ENCODE measurements around the gene FAM184B. TPM values are rescaled to one million over a fixed set of nuclear protein-coding genes. Genes with fewer than 3 reads are reported as not detected.

Gene FAM184B
- total RNA-seq, 1 experiment from 2014 or later, result 0.47 TPM

GRCh38 chr4:17740702-17741101, 40.7 kb downstream of the FAM184B start:
- H3K4me1 ChIP-seq (ENCODE audit: insufficient read depth, low read length), result no peaks in the 10 kb centered on the region
- H3K9me2 ChIP-seq (replicated peaks; ENCODE audit: low read length), result no peaks in the 10 kb centered on the region
- no peaks in the 10 kb centered on the region for H3K27me3 ChIP-seq (ENCODE audit: low read length)
- intact Hi-C loops (cut with micrococcal nuclease), result no loop called here
- no peaks in the 10 kb centered on the region for H3F3A ChIP-seq (ENCODE audit: low read length, unreplicated experiment)
- no peak overlapping the region for H3K4me2 ChIP-seq (ENCODE audit: low read length)
- H3K36me3 ChIP-seq (ENCODE audit: low read depth, low read length), result no peaks in the 10 kb centered on the region
- no peak for ATAC-seq
- no peak overlapping the region for H3K9ac ChIP-seq (ENCODE audit: low read length)
- ChIA-PET POLR2A (ENCODE audit: unreplicated experiment) (no interaction called here), CTCF (no interaction called here)
- no peaks in the 10 kb centered on the region for H4K20me1 ChIP-seq (ENCODE audit: low read length)
- H3K4me3 ChIP-seq (ENCODE audit: low read length), result no peak overlapping the region
- TF ChIP-seq EZH2 (IDR thresholded peaks at IDR 0.05; ENCODE audit: low read length, unreplicated experiment), result no peak
- TF ChIP-seq CTCF (conservative IDR thresholded peaks at IDR 0.05; ENCODE audit: low read depth, low read length), result no peak
- TF ChIP-seq EZH2phosphoT487 (IDR thresholded peaks at IDR 0.05; ENCODE audit: borderline replicate concordance, low read length), result no peak
- no peaks in the 10 kb centered on the region for H3K9me3 ChIP-seq (ENCODE audit: low read length)
- DNase-seq, result no peak
- H2AFZ ChIP-seq (ENCODE audit: low read length), result no peak overlapping the region
- no peak overlapping the region for H3K27ac ChIP-seq (ENCODE audit: low read length)
- BruUV-seq (replicated peaks), result no TSS peak
- H3K79me2 ChIP-seq (ENCODE audit: low read length), result no peaks in the 10 kb centered on the region

GRCh38 chr4:17736484-17736883, 44.9 kb downstream of the FAM184B start:
- BruUV-seq (replicated peaks), result no TSS peak

More at GRCh38 chr4:17736484-17736883, 44.9 kb downstream of the FAM184B start:
- Histone ChIP-seq H3F3A (ENCODE audit: low read length, unreplicated experiment) (no peaks in the 10 kb centered on the region), H3K4me2 (ENCODE audit: low read length) (no peak overlapping the region), H3K36me3 (ENCODE audit: low read depth, low read length) (no peaks in the 10 kb centered on the region), H3K27ac (ENCODE audit: low read length) (no peak overlapping the region), H2AFZ (ENCODE audit: low read length) (no peak overlapping the region), H3K27me3 (ENCODE audit: low read length) (no peaks in the 10 kb centered on the region), H3K9me2 (replicated peaks; ENCODE audit: low read length) (no peaks in the 10 kb centered on the region), H4K20me1 (ENCODE audit: low read length) (no peaks in the 10 kb centered on the region), H3K9me3 (ENCODE audit: low read length) (no peaks in the 10 kb centered on the region), H3K79me2 (ENCODE audit: low read length) (no peaks in the 10 kb centered on the region), H3K4me3 (ENCODE audit: low read length) (no peak overlapping the region), H3K9ac (ENCODE audit: low read length) (no peak overlapping the region), H3K4me1 (ENCODE audit: insufficient read depth, low read length) (no peaks in the 10 kb centered on the region)
- intact Hi-C loops (cut with micrococcal nuclease), result no loop called here
- DNase-seq (no peak), ATAC-seq (no peak)
- ChIA-PET CTCF (interaction anchor here (0.6 kb wide), 1 partner anchor 782 kb away, joined by 3 read pairs; no protein-coding TSS in a partner anchor), POLR2A (ENCODE audit: unreplicated experiment) (no interaction called here)
- TF ChIP-seq CTCF (conservative IDR thresholded peaks at IDR 0.05; ENCODE audit: low read depth, low read length) (no peak), EZH2 (IDR thresholded peaks at IDR 0.05; ENCODE audit: low read length, unreplicated experiment) (no peak), EZH2phosphoT487 (IDR thresholded peaks at IDR 0.05; ENCODE audit: borderline replicate concordance, low read length) (no peak)
